K562 treated with DMSO at 1 percent for 12 hours (cell line): ENCODE measurements around the gene RNF38. TPM values are rescaled to one million over a fixed set of nuclear protein-coding genes. Genes with fewer than 3 reads are reported as not detected.

Source experiments
- total RNA-seq: library from RNA; unstranded; fragments of 300-600 nt; gene quantifications from 2 replicates; pipeline ENCODE4 v1.2.3, GENCODE V29; 2022; ENCODE audit not compliant: insufficient read depth

RNF38 gene
- total RNA-seq, result 1.6 and 10.3 TPM in 2 replicates

DNA sequence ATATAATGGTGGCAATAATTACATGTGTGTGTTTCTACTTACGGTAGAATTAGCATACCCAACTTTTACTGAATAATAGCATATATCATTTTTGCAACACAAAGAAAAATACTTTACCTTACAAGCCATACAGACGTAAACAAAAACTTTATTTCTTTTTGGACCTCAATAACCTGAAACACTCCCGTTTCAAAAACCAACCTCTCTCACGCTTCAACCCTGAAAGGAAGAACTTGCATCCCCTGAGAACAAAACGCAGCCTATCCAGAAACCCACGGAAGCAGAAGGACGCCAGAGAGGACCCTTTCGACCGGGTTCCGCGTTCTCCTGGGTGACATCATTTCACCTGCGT lies at the start of gene RNF38:
RNF38 (minus strand) TSS at position 290 of the 352 bp plus-strand sequence; CDS start at position 129, 161 bp downstream.

Other genes starting within 250 kb of the RNF38 start
- not detected in 2 replicates for gene CCIN, start 230.9 kb downstream of the RNF38 start, total RNA-seq
- 332 and 335 TPM in 2 replicates for gene CLTA, start 209.3 kb downstream of the RNF38 start, total RNA-seq
- gene GNE, start 141.8 kb downstream of the RNF38 start, total RNA-seq, result 4.3 and 12.3 TPM in 2 replicates
- gene MELK, start 172.6 kb upstream of the RNF38 start, total RNA-seq, result 17.8 and 42.8 TPM in 2 replicates